ENCODE measurements around the gene FABP3. TPM values are rescaled to one million over a fixed set of nuclear protein-coding genes. Genes with fewer than 3 reads are reported as not detected.

The FABP3 gene
- total RNA-seq, 1 experiment from 2014 or later = not detected

DNA sequence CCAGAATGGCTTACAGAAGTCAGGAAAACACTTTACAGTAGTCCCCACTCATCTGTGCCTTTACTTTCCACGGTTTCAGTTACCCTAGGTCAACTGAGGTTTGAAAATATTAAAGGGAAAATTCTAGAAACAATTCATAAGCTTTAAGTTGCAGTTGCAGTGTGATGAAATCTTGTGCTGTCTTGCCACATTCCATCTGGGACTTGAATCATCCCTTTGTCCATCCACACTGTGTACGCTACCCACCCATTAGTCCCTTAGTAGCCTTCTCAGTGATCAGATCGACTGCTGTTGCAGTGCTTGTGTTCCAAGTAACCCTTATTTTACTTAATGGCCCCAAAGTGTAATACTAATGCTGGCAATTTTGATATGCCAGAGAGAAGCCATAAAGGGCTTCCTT lies 45.5 kb downstream of the FABP3 start:
- H3K9ac ChIP-seq (ENCODE audit: low read length) = no peak overlapping the region
- H3K4me2 ChIP-seq (ENCODE audit: low read depth, low read length, poor library complexity, severe bottlenecking) = no peak overlapping the region
- H3K79me2 ChIP-seq (ENCODE audit: low read length) = peaks cover 26% of the 10 kb centered on the region; the same call in 1 of the 2 replicates
- DNase-seq = no peak
- no peaks in the 10 kb centered on the region for H4K20me1 ChIP-seq (ENCODE audit: insufficient read depth, low read depth, low read length)
- H3K9me3 ChIP-seq (ENCODE audit: low read length) = no peaks in the 10 kb centered on the region
- no peaks in the 10 kb centered on the region for H3K4me1 ChIP-seq (ENCODE audit: low read length)
- H3K4me3 ChIP-seq (ENCODE audit: low read length) = no peak overlapping the region
- H3K27ac ChIP-seq (ENCODE audit: low read length) = no peak overlapping the region
- H3K36me3 ChIP-seq (ENCODE audit: insufficient read depth, low read length) = no peaks in the 10 kb centered on the region
- H2AFZ ChIP-seq (ENCODE audit: low read length) = no peak overlapping the region
- no peaks in the 10 kb centered on the region for H3K9me2 ChIP-seq (replicated peaks; ENCODE audit: insufficient read depth, low read length)
- no peaks in the 10 kb centered on the region for H3K27me3 ChIP-seq (ENCODE audit: low read length)

DNA sequence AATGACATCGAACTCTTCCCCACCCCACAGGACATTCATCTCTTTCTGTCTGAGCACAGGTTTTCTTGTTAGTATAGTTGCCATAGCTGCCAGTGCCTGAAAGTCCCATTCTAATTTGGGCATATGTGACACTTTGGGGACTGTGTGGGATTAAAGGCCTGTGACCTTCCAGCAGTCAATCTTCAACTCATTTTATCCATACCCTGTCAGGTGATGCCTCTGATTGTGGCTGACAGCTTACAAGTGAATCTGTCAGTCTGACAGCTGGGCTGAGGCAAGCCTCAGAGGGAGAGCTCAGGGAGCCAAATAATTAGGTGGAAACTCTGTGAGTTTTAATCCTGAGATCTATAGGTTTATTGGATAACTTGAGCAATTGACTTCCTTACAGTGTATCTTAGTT lies 46.4 kb downstream of the FABP3 start:
- H3K36me3 ChIP-seq (ENCODE audit: insufficient read depth, low read length) = no peaks in the 10 kb centered on the region
- no peaks in the 10 kb centered on the region for H3K9me2 ChIP-seq (replicated peaks; ENCODE audit: insufficient read depth, low read length)
- no peak overlapping the region for H3K9ac ChIP-seq (ENCODE audit: low read length)
- H4K20me1 ChIP-seq (ENCODE audit: insufficient read depth, low read depth, low read length) = no peaks in the 10 kb centered on the region
- no peaks in the 10 kb centered on the region for H3K4me1 ChIP-seq (ENCODE audit: low read length)
- no peak for DNase-seq
- H3K9me3 ChIP-seq (ENCODE audit: low read length) = no peaks in the 10 kb centered on the region
- no peak overlapping the region for H3K4me3 ChIP-seq (ENCODE audit: low read length)
- H3K27me3 ChIP-seq (ENCODE audit: low read length) = no peaks in the 10 kb centered on the region
- H3K4me2 ChIP-seq (ENCODE audit: low read depth, low read length, poor library complexity, severe bottlenecking) = no peak overlapping the region
- H3K79me2 ChIP-seq (ENCODE audit: low read length) = peaks cover 27% of the 10 kb centered on the region; the same call in 1 of the 2 replicates
- no peak overlapping the region for H3K27ac ChIP-seq (ENCODE audit: low read length)
- no peak overlapping the region for H2AFZ ChIP-seq (ENCODE audit: low read length)

DNA sequence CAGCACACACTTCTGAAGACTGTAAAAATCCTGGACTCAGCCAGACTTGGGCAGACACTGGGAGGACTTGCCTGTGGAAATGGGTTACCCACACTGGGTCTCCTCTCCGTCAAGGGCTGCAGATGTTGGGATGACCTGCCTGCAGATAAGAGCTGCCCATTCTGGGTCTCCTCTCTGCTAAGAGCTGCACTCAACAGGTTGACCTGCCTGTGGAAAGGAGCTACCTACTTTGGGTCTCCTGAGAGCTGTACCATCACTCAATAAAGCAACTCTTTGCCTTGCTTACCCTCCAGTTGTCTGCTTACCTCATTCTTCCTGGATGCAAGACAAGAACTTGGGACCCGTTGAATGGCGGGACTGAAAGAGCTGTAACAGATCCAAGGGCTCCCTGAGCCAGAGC lies 47.9 kb downstream of the FABP3 start:
- Histone ChIP-seq H3K27me3 (ENCODE audit: low read length) (no peaks in the 10 kb centered on the region), H3K9ac (ENCODE audit: low read length) (no peak overlapping the region), H3K4me3 (ENCODE audit: low read length) (no peak overlapping the region), H2AFZ (ENCODE audit: low read length) (no peak overlapping the region), H3K79me2 (ENCODE audit: low read length) (peaks cover 28% of the 10 kb centered on the region; the same call in 1 of the 2 replicates), H3K36me3 (ENCODE audit: insufficient read depth, low read length) (peaks cover 11% of the 10 kb centered on the region; the same call in 1 of the 2 replicates), H3K9me3 (ENCODE audit: low read length) (no peaks in the 10 kb centered on the region), H3K9me2 (replicated peaks; ENCODE audit: insufficient read depth, low read length) (no peaks in the 10 kb centered on the region), H3K4me1 (ENCODE audit: low read length) (no peaks in the 10 kb centered on the region), H3K4me2 (ENCODE audit: low read depth, low read length, poor library complexity, severe bottlenecking) (no peak overlapping the region), H3K27ac (ENCODE audit: low read length) (no peak overlapping the region), H4K20me1 (ENCODE audit: insufficient read depth, low read depth, low read length) (no peaks in the 10 kb centered on the region)
- no peak for DNase-seq

DNA sequence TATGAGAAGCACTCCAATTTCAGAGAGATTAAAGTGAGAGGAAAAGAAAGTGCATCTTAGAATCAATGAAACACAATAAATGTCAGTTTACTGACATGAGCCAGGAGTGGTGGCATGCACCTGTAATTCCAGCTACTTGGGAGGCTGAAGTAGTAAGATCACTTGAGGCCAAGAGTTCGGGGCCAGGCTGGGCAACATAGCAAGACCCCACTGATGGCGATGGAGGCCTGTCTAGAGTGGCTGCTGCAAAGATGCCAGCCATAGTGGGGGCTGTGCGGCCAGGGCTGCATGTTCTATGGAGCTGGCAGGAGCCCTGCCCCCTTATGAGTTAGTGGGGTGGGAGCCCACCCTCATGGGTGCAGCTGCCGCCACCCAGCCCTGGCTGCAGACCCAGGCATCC lies 48.8 kb downstream of the FABP3 start:
- Histone ChIP-seq H3K79me2 (ENCODE audit: low read length) (peaks cover 19% of the 10 kb centered on the region; the same call in 1 of the 2 replicates), H3K27me3 (ENCODE audit: low read length) (no peaks in the 10 kb centered on the region), H4K20me1 (ENCODE audit: insufficient read depth, low read depth, low read length) (no peaks in the 10 kb centered on the region), H3K4me3 (ENCODE audit: low read length) (no peak overlapping the region), H3K9me3 (ENCODE audit: low read length) (no peaks in the 10 kb centered on the region), H3K27ac (ENCODE audit: low read length) (no peak overlapping the region), H3K4me2 (ENCODE audit: low read depth, low read length, poor library complexity, severe bottlenecking) (no peak overlapping the region), H3K9ac (ENCODE audit: low read length) (no peak overlapping the region), H2AFZ (ENCODE audit: low read length) (no peak overlapping the region), H3K36me3 (ENCODE audit: insufficient read depth, low read length) (peaks cover 19% of the 10 kb centered on the region), H3K4me1 (ENCODE audit: low read length) (no peaks in the 10 kb centered on the region), H3K9me2 (replicated peaks; ENCODE audit: insufficient read depth, low read length) (no peaks in the 10 kb centered on the region)
- DNase-seq = no peak

DNA sequence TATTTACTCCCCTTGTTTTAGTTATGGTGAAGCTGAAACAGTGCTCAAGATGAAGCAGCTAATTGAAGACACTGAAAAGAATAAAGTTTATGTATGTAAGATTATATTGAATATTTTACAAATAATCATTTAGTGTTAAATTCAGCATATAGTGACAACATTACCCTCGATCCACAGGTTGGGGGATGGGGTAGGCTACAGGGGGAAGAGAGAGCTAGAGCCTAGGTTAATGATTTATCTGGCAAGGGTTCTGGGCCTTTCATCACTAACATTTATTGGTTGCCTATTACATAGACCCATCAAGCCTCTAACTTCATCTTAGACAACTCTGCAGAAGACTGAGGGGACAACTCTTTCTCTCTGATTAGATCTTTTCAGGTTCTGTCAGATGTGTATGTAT lies 54.7 kb downstream of the FABP3 start:
- H3K4me2 ChIP-seq (ENCODE audit: low read depth, low read length, poor library complexity, severe bottlenecking) = no peak overlapping the region
- no peak overlapping the region for H3K27ac ChIP-seq (ENCODE audit: low read length)
- no peak for DNase-seq
- H3K79me2 ChIP-seq (ENCODE audit: low read length) = peaks cover 21% of the 10 kb centered on the region; the same call in 1 of the 2 replicates
- H3K9me3 ChIP-seq (ENCODE audit: low read length) = no peaks in the 10 kb centered on the region
- no peaks in the 10 kb centered on the region for H3K9me2 ChIP-seq (replicated peaks; ENCODE audit: insufficient read depth, low read length)
- H3K27me3 ChIP-seq (ENCODE audit: low read length) = no peaks in the 10 kb centered on the region
- peaks cover 46% of the 10 kb centered on the region for H3K36me3 ChIP-seq (ENCODE audit: insufficient read depth, low read length)
- H4K20me1 ChIP-seq (ENCODE audit: insufficient read depth, low read depth, low read length) = no peaks in the 10 kb centered on the region
- no peak overlapping the region for H3K9ac ChIP-seq (ENCODE audit: low read length)
- H3K4me3 ChIP-seq (ENCODE audit: low read length) = no peak overlapping the region
- H2AFZ ChIP-seq (ENCODE audit: low read length) = no peak overlapping the region
- no peaks in the 10 kb centered on the region for H3K4me1 ChIP-seq (ENCODE audit: low read length)

DNA sequence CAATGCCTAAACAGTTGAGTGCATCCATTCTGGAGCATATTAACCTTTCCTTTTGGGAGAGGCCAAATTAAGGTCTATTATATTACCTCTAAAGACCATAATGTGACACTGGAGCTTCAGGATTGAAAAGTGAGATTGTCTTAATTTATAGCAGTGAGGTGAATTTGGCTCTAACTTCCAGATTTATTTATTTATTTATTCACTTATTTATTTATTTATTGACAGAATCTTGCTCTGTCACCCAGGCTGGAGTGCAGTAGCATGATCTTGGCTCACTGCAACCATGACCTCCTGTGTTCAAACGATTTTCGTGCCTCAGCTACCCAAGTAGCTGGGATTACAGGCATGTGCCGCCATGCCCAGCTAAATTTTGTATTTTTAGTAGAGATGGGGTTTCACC lies 57.0 kb downstream of the FABP3 start:
- H3K79me2 ChIP-seq (ENCODE audit: low read length) = peaks cover 12% of the 10 kb centered on the region; the same call in 1 of the 2 replicates
- H3K36me3 ChIP-seq (ENCODE audit: insufficient read depth, low read length) = peaks cover 60% of the 10 kb centered on the region
- H3K4me3 ChIP-seq (ENCODE audit: low read length) = no peak overlapping the region
- no peak overlapping the region for H3K9ac ChIP-seq (ENCODE audit: low read length)
- no peaks in the 10 kb centered on the region for H3K9me2 ChIP-seq (replicated peaks; ENCODE audit: insufficient read depth, low read length)
- no peak for DNase-seq
- H3K27me3 ChIP-seq (ENCODE audit: low read length) = no peaks in the 10 kb centered on the region
- no peaks in the 10 kb centered on the region for H3K9me3 ChIP-seq (ENCODE audit: low read length)
- H3K4me2 ChIP-seq (ENCODE audit: low read depth, low read length, poor library complexity, severe bottlenecking) = no peak overlapping the region
- no peaks in the 10 kb centered on the region for H3K4me1 ChIP-seq (ENCODE audit: low read length)
- H4K20me1 ChIP-seq (ENCODE audit: insufficient read depth, low read depth, low read length) = no peaks in the 10 kb centered on the region
- no peak overlapping the region for H2AFZ ChIP-seq (ENCODE audit: low read length)
- H3K27ac ChIP-seq (ENCODE audit: low read length) = no peak overlapping the region

Other genes starting within 250 kb of the FABP3 start
- not detected in 2 replicates for gene NKAIN1, start 133.2 kb downstream of the FABP3 start, total RNA-seq (2014; rRNA removed; shearing (Covaris generic); ENCODE audit: low replicate concordance)
- 106 and 116 TPM in 2 replicates for gene SNRNP40, start 76.3 kb downstream of the FABP3 start, total RNA-seq (2014; rRNA removed; shearing (Covaris generic); ENCODE audit: low replicate concordance)
- 18.5 and 19.3 TPM in 2 replicates for gene ZCCHC17, start 76.0 kb downstream of the FABP3 start, total RNA-seq (2014; rRNA removed; shearing (Covaris generic); ENCODE audit: low replicate concordance)
- 2.7 and 3.2 TPM in 2 replicates for gene SERINC2, start 40.1 kb upstream of the FABP3 start, total RNA-seq (2014; rRNA removed; shearing (Covaris generic); ENCODE audit: low replicate concordance)
- gene TINAGL1, start 203.4 kb upstream of the FABP3 start, total RNA-seq (2014; rRNA removed; shearing (Covaris generic); ENCODE audit: low replicate concordance) = not detected in 2 replicates
- not detected in 2 replicates for gene HCRTR1, start 244.6 kb upstream of the FABP3 start, total RNA-seq (2014; rRNA removed; shearing (Covaris generic); ENCODE audit: low replicate concordance)